ENCODE results near the gene TRMO. TPM values are rescaled to one million over a fixed set of nuclear protein-coding genes. Genes with fewer than 3 reads are reported as not detected.
A peak's percentile ranks its signal among the peaks of the same experiment; 100 is the strongest.

TRMO gene
- total and polyA plus RNA-seq, 5 donors from 2014 or later = 20.7 to 47.1 (median 27.1) TPM

DNA sequence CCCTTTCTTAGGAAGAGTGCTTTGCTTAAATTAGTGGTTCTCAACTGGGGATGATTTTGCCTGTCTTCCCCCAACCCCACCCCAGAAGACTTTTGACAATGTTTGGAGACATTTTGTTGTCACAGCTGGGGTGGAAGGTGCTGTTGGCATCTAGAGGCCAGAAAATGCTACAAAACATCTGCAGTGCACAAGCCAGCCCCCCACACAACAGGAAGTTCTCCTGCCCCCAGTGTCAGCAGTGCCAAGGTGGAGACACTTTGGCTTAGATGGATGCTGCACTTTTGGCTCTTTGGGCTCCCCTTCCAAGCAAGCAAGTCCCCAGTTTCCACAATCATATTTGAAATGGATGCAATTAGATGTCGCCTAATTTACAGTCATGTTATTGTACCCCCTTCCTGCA, 13.0 kb upstream of the TRMO start:
- no peak overlapping the region for H3K27ac Mint-ChIP-seq
- peaks cover 21 to 65% (median 29%) of the 10 kb centered on the region in 4 donors for H3K4me1 Mint-ChIP-seq

DNA sequence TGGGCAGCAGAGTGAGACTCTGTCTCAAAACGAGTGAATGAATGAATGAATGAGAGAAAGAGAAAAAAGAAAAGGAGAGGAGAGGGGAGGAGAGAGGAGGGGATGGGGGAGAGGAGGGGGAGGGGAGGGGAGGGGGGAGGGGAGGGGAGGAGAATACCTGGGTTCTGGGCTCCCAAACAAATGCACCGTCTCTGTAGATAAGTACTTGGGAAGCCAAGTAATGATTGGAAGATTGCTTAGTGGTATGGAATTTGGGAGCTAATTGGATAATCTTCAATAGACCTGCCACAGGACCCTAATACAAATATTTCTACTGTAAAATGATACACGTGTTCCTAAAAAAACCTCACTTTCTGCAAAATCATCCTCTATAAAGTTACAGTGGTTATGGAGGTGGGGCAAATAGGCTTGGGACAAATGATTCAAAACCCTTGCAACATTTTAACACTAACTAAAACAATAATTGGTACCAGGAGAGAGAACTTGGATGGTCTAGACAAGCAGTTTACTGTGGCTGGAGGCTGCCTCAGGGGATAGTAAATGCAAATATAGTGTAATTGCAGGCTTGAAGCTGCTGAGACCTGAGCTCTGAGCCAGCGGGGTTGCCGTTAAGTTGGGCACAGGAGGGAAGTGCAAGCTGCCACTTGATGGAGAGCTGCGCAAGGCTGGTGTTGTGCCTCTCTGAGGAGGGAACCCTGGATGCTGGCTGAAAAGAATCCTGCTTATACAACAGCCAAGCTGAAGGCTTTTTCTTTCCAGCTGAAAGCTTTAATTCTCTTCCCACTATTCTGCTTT, 12.2 kb upstream of the TRMO start:
- ATAC-seq (ENCODE audit: low read depth in 2 of 2) (no peak), DNase-seq (no peak)
- H3K36me3 ChIP-seq (ENCODE audit: control insufficient read depth, insufficient read depth, low read length) = no peaks in the 10 kb centered on the region
- H3K27me3 Mint-ChIP-seq = no peaks in the 10 kb centered on the region
- no peaks in the 10 kb centered on the region for H3K27me3 ChIP-seq (ENCODE audit: control insufficient read depth, insufficient read depth, low read length)
- H3K4me3 ChIP-seq (ENCODE audit: low read depth, low read length) = no peak overlapping the region
- H3K9me3 ChIP-seq (ENCODE audit: control insufficient read depth in 2 of 2, low read length in 2 of 2) = no peaks in the 10 kb centered on the region
- H3K27ac ChIP-seq (ENCODE audit: insufficient read depth, low read length, poor library complexity, severe bottlenecking) = no peak overlapping the region
- peaks cover 21 to 73% (median 34%) of the 10 kb centered on the region in 4 donors for H3K4me1 Mint-ChIP-seq
- H3K4me3 Mint-ChIP-seq = no peak overlapping the region
- H3K36me3 Mint-ChIP-seq = no peaks in the 10 kb centered on the region
- no peak overlapping the region for H3K27ac Mint-ChIP-seq
- peaks cover 38% of the 10 kb centered on the region for H3K4me1 ChIP-seq (ENCODE audit: control insufficient read depth, insufficient read depth, low read length, poor library complexity, severe bottlenecking)
- no peaks in the 10 kb centered on the region for H3K9me3 Mint-ChIP-seq

More for the DNA sequence above, 13.0 kb upstream of the TRMO start:
- H3K9me3 ChIP-seq (ENCODE audit: control insufficient read depth in 2 of 2, low read length in 2 of 2) = no peaks in the 10 kb centered on the region
- no peak overlapping the region for H3K4me3 Mint-ChIP-seq
- peaks cover 0 to 2% (median 0%) of the 10 kb centered on the region in 7 donors for H3K9me3 Mint-ChIP-seq
- ATAC-seq (ENCODE audit: low read depth in 2 of 2) (no peak), DNase-seq (no peak)
- no peaks in the 10 kb centered on the region for H3K36me3 ChIP-seq (ENCODE audit: control insufficient read depth, insufficient read depth, low read length)
- H3K27me3 ChIP-seq (ENCODE audit: control insufficient read depth, insufficient read depth, low read length) = no peaks in the 10 kb centered on the region
- no peak overlapping the region for H3K27ac ChIP-seq (ENCODE audit: insufficient read depth, low read length, poor library complexity, severe bottlenecking)
- H3K36me3 Mint-ChIP-seq = no peaks in the 10 kb centered on the region
- H3K27me3 Mint-ChIP-seq = no peaks in the 10 kb centered on the region
- peaks cover 35% of the 10 kb centered on the region for H3K4me1 ChIP-seq (ENCODE audit: control insufficient read depth, insufficient read depth, low read length, poor library complexity, severe bottlenecking)
- H3K4me3 ChIP-seq (ENCODE audit: low read depth, low read length) = no peak overlapping the region

DNA sequence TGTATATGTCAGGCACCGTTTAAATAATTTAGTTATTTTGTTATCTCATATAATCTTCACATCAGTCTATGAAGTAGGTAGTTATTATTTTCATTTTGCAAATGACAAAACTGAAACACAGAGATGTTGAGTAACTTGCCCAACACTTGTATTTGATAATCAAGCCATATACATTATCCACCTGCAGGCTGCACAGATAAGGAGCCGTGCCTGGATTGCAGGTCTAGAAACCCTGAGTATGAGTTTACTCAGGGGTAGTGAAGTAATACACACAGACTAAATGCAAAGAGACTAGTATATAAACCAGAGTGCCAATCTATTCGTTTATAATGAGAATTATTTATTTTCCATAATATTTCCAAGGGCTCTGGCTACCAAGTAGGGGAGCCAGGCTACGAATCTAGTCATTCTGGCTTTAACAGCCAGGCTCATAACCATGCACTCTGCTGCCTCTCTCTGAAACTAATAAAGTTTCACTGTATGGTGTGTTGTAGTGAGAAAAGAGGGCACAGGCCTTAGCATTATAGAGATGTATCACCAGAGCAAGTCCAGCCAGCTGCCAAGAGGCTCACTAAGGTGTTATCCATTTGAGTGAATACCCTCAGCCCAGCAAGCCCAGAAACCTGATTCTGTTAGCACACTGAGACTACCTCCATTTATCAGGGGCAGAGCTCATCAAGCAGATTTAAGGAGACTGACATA, 11.1 kb upstream of the TRMO start:
- no peaks in the 10 kb centered on the region for H3K27me3 Mint-ChIP-seq

DNA sequence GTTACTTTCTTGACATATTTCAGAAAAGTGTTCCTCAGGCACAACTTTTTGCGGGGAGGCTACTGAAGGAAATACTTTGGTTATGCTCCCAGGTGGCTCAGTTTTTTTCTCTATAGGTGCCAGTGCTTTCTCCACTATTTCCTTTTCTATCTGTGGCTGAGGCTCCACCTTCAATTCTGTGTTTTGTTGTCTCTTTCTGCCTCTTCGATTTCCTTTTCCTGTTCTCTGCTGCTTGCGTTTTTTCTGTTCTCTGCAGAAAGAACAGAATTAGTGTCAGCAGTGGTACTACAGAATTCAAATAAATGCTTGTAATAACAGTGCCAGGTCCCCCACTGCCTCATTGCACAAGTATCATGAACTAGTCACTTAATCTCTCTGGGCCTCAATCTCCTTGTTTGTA, 8.7 kb upstream of the TRMO start:
- Histone ChIP-seq H3K27ac (ENCODE audit: insufficient read depth, low read length, poor library complexity, severe bottlenecking) (peak overlapping the region; percentile 64), H3K36me3 (ENCODE audit: control insufficient read depth, insufficient read depth, low read length) (no peaks in the 10 kb centered on the region), H3K4me1 (ENCODE audit: control insufficient read depth, insufficient read depth, low read length, poor library complexity, severe bottlenecking) (peaks cover 22% of the 10 kb centered on the region), H3K9me3 (ENCODE audit: control insufficient read depth in 2 of 2, low read length in 2 of 2) (no peaks in the 10 kb centered on the region), H3K27me3 (ENCODE audit: control insufficient read depth, insufficient read depth, low read length) (no peaks in the 10 kb centered on the region), H3K4me3 (ENCODE audit: low read depth, low read length) (peak overlapping the region; percentile 66)
- Mint-ChIP-seq H3K9me3 (no peaks in the 10 kb centered on the region), H3K36me3 (no peaks in the 10 kb centered on the region), H3K4me1 (peaks cover 14 to 56% (median 21%) of the 10 kb centered on the region in 4 donors), H3K27me3 (peaks cover 6% of the 10 kb centered on the region), H3K27ac (peak overlapping the region; percentile 72 to 93 (median 83)), H3K4me3 (peak overlapping the region; percentile 40 to 77 (median 63))
- ATAC-seq (ENCODE audit: low read depth in 2 of 2) (peak; percentile 72 to 76), DNase-seq (peak in 2 of 3 donors; percentile 39 to 75)

More for the DNA sequence above, 11.1 kb upstream of the TRMO start:
- H3K9me3 Mint-ChIP-seq = no peaks in the 10 kb centered on the region
- H3K4me3 ChIP-seq (ENCODE audit: low read depth, low read length) = no peak overlapping the region
- no peak for DNase-seq
- H3K27me3 ChIP-seq (ENCODE audit: control insufficient read depth, insufficient read depth, low read length) = no peaks in the 10 kb centered on the region
- H3K27ac ChIP-seq (ENCODE audit: insufficient read depth, low read length, poor library complexity, severe bottlenecking) = no peak overlapping the region
- H3K36me3 ChIP-seq (ENCODE audit: control insufficient read depth, insufficient read depth, low read length) = no peaks in the 10 kb centered on the region
- no peak overlapping the region for H3K27ac Mint-ChIP-seq
- peak overlapping the region in 1 of 4 donors; percentile 23 for H3K4me3 Mint-ChIP-seq
- no peak for ATAC-seq (ENCODE audit: low read depth in 2 of 2)
- H3K4me1 ChIP-seq (ENCODE audit: control insufficient read depth, insufficient read depth, low read length, poor library complexity, severe bottlenecking) = peaks cover 33% of the 10 kb centered on the region
- H3K36me3 Mint-ChIP-seq = no peaks in the 10 kb centered on the region
- no peaks in the 10 kb centered on the region for H3K9me3 ChIP-seq (ENCODE audit: control insufficient read depth in 2 of 2, low read length in 2 of 2)
- peaks cover 22 to 75% (median 30%) of the 10 kb centered on the region in 4 donors for H3K4me1 Mint-ChIP-seq

DNA sequence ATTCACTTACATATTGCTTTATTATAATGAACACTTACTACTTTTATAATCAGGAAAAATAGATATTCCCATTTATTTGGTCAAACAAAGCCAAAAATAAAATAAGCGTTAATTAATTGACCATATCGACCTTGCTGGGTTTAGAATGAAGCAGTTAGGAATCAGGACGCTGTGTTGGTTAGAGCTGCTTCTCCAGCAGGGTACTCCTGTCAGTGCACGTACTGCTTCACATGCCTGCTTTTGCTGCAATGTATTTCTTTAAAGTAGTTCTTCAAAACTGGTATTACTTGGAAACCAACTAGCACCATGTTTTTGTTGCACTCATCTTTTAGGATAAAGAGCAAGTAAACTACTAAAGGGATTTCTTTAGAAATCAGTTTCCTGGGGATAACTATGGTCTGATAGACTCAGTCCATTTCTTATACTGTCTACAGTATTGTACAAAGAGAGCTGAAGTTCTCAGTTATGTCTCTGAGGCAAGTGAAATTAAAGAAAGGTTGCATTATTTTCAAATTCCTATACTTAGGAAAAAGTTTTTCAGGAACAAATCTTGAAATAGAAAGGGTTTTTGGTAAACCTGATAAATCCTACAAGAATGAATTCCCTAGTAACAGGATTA, 6.8 kb upstream of the TRMO start:
- H3K27me3 Mint-ChIP-seq = peaks cover 7% of the 10 kb centered on the region
- Histone ChIP-seq H3K4me1 (ENCODE audit: control insufficient read depth, insufficient read depth, low read length, poor library complexity, severe bottlenecking) (peaks cover 22% of the 10 kb centered on the region), H3K36me3 (ENCODE audit: control insufficient read depth, insufficient read depth, low read length) (no peaks in the 10 kb centered on the region), H3K27ac (ENCODE audit: insufficient read depth, low read length, poor library complexity, severe bottlenecking) (no peak overlapping the region), H3K27me3 (ENCODE audit: control insufficient read depth, insufficient read depth, low read length) (peaks cover 4% of the 10 kb centered on the region), H3K4me3 (ENCODE audit: low read depth, low read length) (peak overlapping the region; percentile 8), H3K9me3 (ENCODE audit: control insufficient read depth in 2 of 2, low read length in 2 of 2) (no peaks in the 10 kb centered on the region)
- DNase-seq = no peak
- no peaks in the 10 kb centered on the region for H3K9me3 Mint-ChIP-seq
- H3K4me1 Mint-ChIP-seq = peaks cover 14 to 46% (median 21%) of the 10 kb centered on the region in 4 donors
- peak overlapping the region in 2 of 3 donors; percentile 66 to 88 for H3K27ac Mint-ChIP-seq
- no peaks in the 10 kb centered on the region for H3K36me3 Mint-ChIP-seq
- no peak for ATAC-seq (ENCODE audit: low read depth in 2 of 2)
- peak overlapping the region in 2 of 4 donors; percentile 70 to 76 for H3K4me3 Mint-ChIP-seq

DNA sequence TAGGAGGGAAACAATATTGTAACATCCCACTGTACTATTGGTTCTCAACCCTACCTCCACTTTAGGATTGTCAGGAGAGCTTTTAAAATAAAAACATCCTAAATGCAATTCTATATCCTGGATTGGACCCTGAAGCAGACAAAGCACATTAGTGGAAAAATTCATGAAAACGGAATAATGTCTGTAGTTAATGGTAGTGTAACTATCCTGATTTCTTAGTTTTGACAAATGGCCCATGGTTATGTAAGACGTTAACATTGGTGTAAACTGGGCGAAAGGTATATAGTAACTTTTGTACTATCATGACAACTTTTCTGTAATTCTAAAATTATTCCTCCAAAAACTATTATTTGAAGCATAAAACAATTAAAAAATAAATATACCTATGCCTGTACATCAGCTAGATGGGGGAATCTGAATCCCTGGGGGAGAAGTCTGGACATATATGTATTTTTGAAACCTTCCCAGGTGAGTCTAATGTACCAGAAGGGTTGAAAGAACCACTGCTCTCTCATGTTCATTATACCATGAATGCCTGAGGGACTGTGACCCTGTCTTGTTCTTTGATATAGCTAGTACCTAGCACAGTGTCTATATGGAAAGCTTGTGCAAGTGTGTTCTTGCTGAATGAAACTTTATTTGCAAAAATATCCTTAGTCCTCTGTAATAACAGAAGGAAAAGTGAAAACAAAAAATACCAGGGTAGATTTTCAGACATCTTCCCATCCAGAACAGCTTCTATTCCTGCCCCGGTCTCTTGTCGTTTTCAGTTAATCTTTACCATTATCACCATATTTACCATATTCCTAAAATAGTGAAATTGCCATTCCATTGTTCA, 3.4 kb upstream of the TRMO start:
- Mint-ChIP-seq H3K4me1 (peaks cover 20 to 47% (median 37%) of the 10 kb centered on the region in 4 donors), H3K36me3 (peaks cover 4% of the 10 kb centered on the region)

DNA sequence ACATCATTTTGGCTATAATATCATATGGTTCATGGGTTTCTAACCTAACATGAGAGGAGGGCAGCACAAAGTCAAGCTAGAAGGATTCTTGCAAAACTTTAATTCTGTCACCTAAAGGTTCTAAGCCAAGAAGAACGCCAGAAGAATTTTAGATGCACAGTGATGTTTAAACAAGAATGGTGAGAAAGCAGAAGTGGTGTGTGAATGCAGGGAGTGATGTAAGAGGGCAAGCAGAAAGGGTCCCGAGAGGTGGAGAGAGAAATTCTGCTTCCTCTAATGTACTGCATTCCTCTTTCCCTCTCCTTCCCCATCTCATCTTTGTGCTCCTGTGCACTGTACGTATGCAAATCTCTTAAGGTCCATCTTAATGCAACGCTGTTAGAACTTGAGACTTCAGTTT, 2.1 kb upstream of the TRMO start:
- Mint-ChIP-seq H3K4me3 (no peak overlapping the region), H3K9me3 (peaks cover 0 to 1% (median 0%) of the 10 kb centered on the region in 7 donors), H3K27me3 (peaks cover 26% of the 10 kb centered on the region), H3K4me1 (peaks cover 22 to 47% (median 40%) of the 10 kb centered on the region in 4 donors), H3K36me3 (peaks cover 4% of the 10 kb centered on the region), H3K27ac (no peak overlapping the region)
- peaks cover 37% of the 10 kb centered on the region for H3K4me1 ChIP-seq (ENCODE audit: control insufficient read depth, insufficient read depth, low read length, poor library complexity, severe bottlenecking)
- H3K36me3 ChIP-seq (ENCODE audit: control insufficient read depth, insufficient read depth, low read length) = no peaks in the 10 kb centered on the region
- no peak for DNase-seq
- no peak for ATAC-seq (ENCODE audit: low read depth in 2 of 2)
- no peak overlapping the region for H3K27ac ChIP-seq (ENCODE audit: insufficient read depth, low read length, poor library complexity, severe bottlenecking)
- no peaks in the 10 kb centered on the region for H3K9me3 ChIP-seq (ENCODE audit: control insufficient read depth in 2 of 2, low read length in 2 of 2)
- no peak overlapping the region for H3K4me3 ChIP-seq (ENCODE audit: low read depth, low read length)
- H3K27me3 ChIP-seq (ENCODE audit: control insufficient read depth, insufficient read depth, low read length) = peaks cover 4% of the 10 kb centered on the region

More for the DNA sequence above, 3.4 kb upstream of the TRMO start:
- Histone ChIP-seq H3K27me3 (ENCODE audit: control insufficient read depth, insufficient read depth, low read length) (peaks cover 4% of the 10 kb centered on the region), H3K4me3 (ENCODE audit: low read depth, low read length) (no peak overlapping the region), H3K9me3 (ENCODE audit: control insufficient read depth in 2 of 2, low read length in 2 of 2) (no peaks in the 10 kb centered on the region), H3K27ac (ENCODE audit: insufficient read depth, low read length, poor library complexity, severe bottlenecking) (no peak overlapping the region), H3K4me1 (ENCODE audit: control insufficient read depth, insufficient read depth, low read length, poor library complexity, severe bottlenecking) (peaks cover 31% of the 10 kb centered on the region), H3K36me3 (ENCODE audit: control insufficient read depth, insufficient read depth, low read length) (no peaks in the 10 kb centered on the region)
- no peak for ATAC-seq (ENCODE audit: low read depth in 2 of 2)
- Mint-ChIP-seq H3K27ac (no peak overlapping the region), H3K9me3 (peaks cover 0 to 1% (median 0%) of the 10 kb centered on the region in 7 donors), H3K4me3 (no peak overlapping the region), H3K27me3 (peaks cover 26% of the 10 kb centered on the region)
- no peak for DNase-seq

Data from CD4-positive, CD25-positive, alpha-beta regulatory T cell (primary cell).